ENCODE measurements around the gene MUC21.

MUC21 gene

GRCh38 chr6:31038559-31038958, 55.0 kb downstream of the MUC21 start:
- H3K36me3 ChIP-seq: no peaks in the 10 kb centered on the region
- H3K4me1 ChIP-seq: no peaks in the 10 kb centered on the region
- no peak overlapping the region for H3K4me3 ChIP-seq (ENCODE audit: low read depth, low read length)
- no peaks in the 10 kb centered on the region; the same call in 1 of the 2 replicates for H3K9me3 ChIP-seq
- no peak for TF ChIP-seq CTCF (IDR thresholded peaks at IDR 0.05; ENCODE audit: low read depth, low read length)
- H3K27me3 ChIP-seq: peaks cover 15% of the 10 kb centered on the region
- DNase-seq: no peak

Data from BE2C (cell line).